Mesendoderm (in vitro differentiated cells): ENCODE measurements around the gene PPP1R10.

ENCODE experiments used
- DNase-seq: peaks from one replicate; pipeline ENCODE4 v3.0.0; 2013
- H2AK5ac ChIP-seq: 2 replicates; pipeline ENCODE4 v1.6.1; 2013; ENCODE audit warnings: low read length, inconsistent platforms
- H2BK120ac ChIP-seq: 2 replicates; pipeline ENCODE4 v1.6.1; 2013; ENCODE audit warnings: low read depth, mild to moderate bottlenecking, low read length, moderate library complexity, mixed read lengths
- H2BK15ac ChIP-seq: replicated peaks from 2 replicates; pipeline ENCODE4 v1.6.1; 2013; ENCODE audit warnings: low read depth, mild to moderate bottlenecking, moderate library complexity
- H2BK5ac ChIP-seq: 2 replicates; pipeline ENCODE4 v1.6.1; 2013; ENCODE audit warnings: low read length, inconsistent platforms
- H3K18ac ChIP-seq: 2 replicates; pipeline ENCODE4 v1.6.1; 2013; ENCODE audit warnings: mild to moderate bottlenecking, low read length, mixed read lengths
- H3K23ac ChIP-seq: one replicate; pipeline ENCODE4 v1.6.1; 2013; ENCODE audit warnings: low read length
- H3K27ac ChIP-seq: 2 replicates; pipeline ENCODE4 v1.5.1; 2013; ENCODE audit warnings: low read depth, mild to moderate bottlenecking, inconsistent platforms, low read length, moderate library complexity
- H3K27me3 ChIP-seq: 2 replicates; pipeline ENCODE4 v1.6.1; 2013; ENCODE audit warnings: low read length, control low read depth, mild to moderate bottlenecking, inconsistent platforms; ENCODE audit not compliant: insufficient read depth, poor library complexity
- H3K36me3 ChIP-seq: 2 replicates; pipeline ENCODE4 v1.6.1; 2013; ENCODE audit warnings: low read length, inconsistent platforms; ENCODE audit not compliant: control insufficient read depth, insufficient read depth
- H3K4ac ChIP-seq: one replicate; pipeline ENCODE4 v1.6.1; 2013; ENCODE audit warnings: low read depth, mild to moderate bottlenecking, low read length, moderate library complexity
- H3K4me1 ChIP-seq: 2 replicates; pipeline ENCODE4 v1.6.1; 2013; ENCODE audit warnings: low read depth, low read length, inconsistent platforms; ENCODE audit not compliant: control insufficient read depth
- H3K4me2 ChIP-seq: 2 replicates; pipeline ENCODE4 v1.6.1; 2013; ENCODE audit warnings: low read length
- H3K4me3 ChIP-seq: 2 replicates; pipeline ENCODE4 v1.5.1; 2013; ENCODE audit warnings: mild to moderate bottlenecking, low read length
- H3K56ac ChIP-seq: one replicate; pipeline ENCODE4 v1.6.1; 2013; ENCODE audit warnings: low read length
- H3K79me1 ChIP-seq: 2 replicates; pipeline ENCODE4 v1.6.1; 2013; ENCODE audit warnings: low read length, inconsistent platforms
- H3K79me2 ChIP-seq: 2 replicates; pipeline ENCODE4 v1.6.1; 2013; ENCODE audit warnings: mild to moderate bottlenecking, low read length; ENCODE audit not compliant: control insufficient read depth, insufficient read depth
- H3K9ac ChIP-seq: 2 replicates; pipeline ENCODE4 v1.6.1; 2013; ENCODE audit warnings: low read length, inconsistent platforms
- H4K5ac ChIP-seq: one replicate; pipeline ENCODE4 v1.6.1; 2013; ENCODE audit warnings: low read length
- H4K8ac ChIP-seq: one replicate; pipeline ENCODE4 v1.6.1; 2013; ENCODE audit warnings: low read depth, mild to moderate bottlenecking, control low read depth, low read length, moderate library complexity
- WGBS: extraction: QIAGEN DNeasy Blood & Tissue Kit; methylation state at CpG from one replicate; pipeline ENCODE4 v1.1.7; 2013; ENCODE audit warnings: low lambda C conversion rate, missing lambda C conversion rate; ENCODE audit not compliant: insufficient coverage; ENCODE audit errors: extremely low coverage; 5-methylcytosine and 5-hydroxymethylcytosine counted together

The PPP1R10 gene

GRCh38 chr6:30614044-30614842 is 2.8 kb downstream of the PPP1R10 start:
- peak overlapping the region; percentile 66 for H3K9ac ChIP-seq
- H3K56ac ChIP-seq, result peak overlapping the region; percentile 86
- no peak overlapping the region for H4K5ac ChIP-seq
- no peak for DNase-seq
- H2AK5ac ChIP-seq, result no peak overlapping the region
- H3K79me2 ChIP-seq, result peaks cover 16% of the 10 kb centered on the region
- no peak overlapping the region for H2BK5ac ChIP-seq
- H4K8ac ChIP-seq, result no peak overlapping the region
- no peak overlapping the region for H3K4ac ChIP-seq
- H3K36me3 ChIP-seq, result peaks cover 5% of the 10 kb centered on the region
- no peak overlapping the region for H3K23ac ChIP-seq
- no peak overlapping the region for H2BK15ac ChIP-seq
- H3K4me1 ChIP-seq, result peaks cover 6% of the 10 kb centered on the region
- no peak overlapping the region for H3K18ac ChIP-seq
- peak overlapping the region; percentile 51 for H3K4me2 ChIP-seq
- WGBS, result no CpG with 5 or more reads among the region's 8 CpGs
- H3K27me3 ChIP-seq, result no peaks in the 10 kb centered on the region
- H3K79me1 ChIP-seq, result peaks cover 8% of the 10 kb centered on the region
- no peak overlapping the region for H2BK120ac ChIP-seq
- peak overlapping the region; percentile 22 for H3K4me3 ChIP-seq
- no peak overlapping the region for H3K27ac ChIP-seq

GRCh38 chr6:30613251-30614043 is 3.6 kb downstream of the PPP1R10 start:
- Histone ChIP-seq H3K4me3 (no peak overlapping the region), H4K5ac (no peak overlapping the region), H3K36me3 (peaks cover 9% of the 10 kb centered on the region), H3K4me2 (peak overlapping the region; percentile 10), H3K4me1 (peaks cover 4% of the 10 kb centered on the region), H2BK120ac (no peak overlapping the region), H3K18ac (no peak overlapping the region), H3K27ac (no peak overlapping the region), H2BK5ac (no peak overlapping the region), H2AK5ac (no peak overlapping the region), H3K27me3 (no peaks in the 10 kb centered on the region), H3K4ac (no peak overlapping the region), H4K8ac (no peak overlapping the region), H2BK15ac (no peak overlapping the region), H3K56ac (no peak overlapping the region), H3K79me1 (peaks cover 7% of the 10 kb centered on the region), H3K79me2 (peaks cover 14% of the 10 kb centered on the region), H3K9ac (peak overlapping the region; percentile 19), H3K23ac (no peak overlapping the region)
- no peak for DNase-seq

GRCh38 chr6:30612687-30613248 is 4.3 kb downstream of the PPP1R10 start:
- no CpG with 5 or more reads among the region's 6 CpGs for WGBS
- Histone ChIP-seq H4K5ac (no peak overlapping the region), H2BK15ac (no peak overlapping the region), H3K36me3 (peaks cover 9% of the 10 kb centered on the region), H3K27me3 (no peaks in the 10 kb centered on the region), H3K56ac (no peak overlapping the region), H2BK5ac (no peak overlapping the region), H3K18ac (no peak overlapping the region), H3K23ac (no peak overlapping the region), H4K8ac (no peak overlapping the region), H3K4me1 (peaks cover 3% of the 10 kb centered on the region), H3K4me2 (no peak overlapping the region), H3K9ac (no peak overlapping the region), H2AK5ac (no peak overlapping the region), H3K79me1 (peaks cover 5% of the 10 kb centered on the region), H3K27ac (no peak overlapping the region), H3K4ac (no peak overlapping the region), H3K79me2 (peaks cover 12% of the 10 kb centered on the region), H3K4me3 (no peak overlapping the region), H2BK120ac (no peak overlapping the region)
- no peak for DNase-seq

GRCh38 chr6:30612213-30612612 is 4.8 kb downstream of the PPP1R10 start:
- H3K4me1 ChIP-seq, result peaks cover 3% of the 10 kb centered on the region
- no peak overlapping the region for H2AK5ac ChIP-seq
- no peak overlapping the region for H2BK5ac ChIP-seq
- no peak overlapping the region for H3K18ac ChIP-seq
- H3K79me1 ChIP-seq, result peaks cover 5% of the 10 kb centered on the region
- no peak overlapping the region for H2BK15ac ChIP-seq
- no peak overlapping the region for H3K4me2 ChIP-seq
- H3K79me2 ChIP-seq, result peaks cover 12% of the 10 kb centered on the region
- no peak for DNase-seq
- no CpG with 5 or more reads among the region's 1 CpG for WGBS
- no peak overlapping the region for H3K9ac ChIP-seq
- H3K27me3 ChIP-seq, result no peaks in the 10 kb centered on the region
- H3K23ac ChIP-seq, result no peak overlapping the region
- H3K4ac ChIP-seq, result no peak overlapping the region
- H3K4me3 ChIP-seq, result no peak overlapping the region
- H4K8ac ChIP-seq, result no peak overlapping the region
- no peak overlapping the region for H2BK120ac ChIP-seq
- H4K5ac ChIP-seq, result no peak overlapping the region
- no peak overlapping the region for H3K27ac ChIP-seq
- peaks cover 9% of the 10 kb centered on the region for H3K36me3 ChIP-seq
- no peak overlapping the region for H3K56ac ChIP-seq

GRCh38 chr6:30611856-30612194 is 5.2 kb downstream of the PPP1R10 start:
- Histone ChIP-seq H3K27ac (no peak overlapping the region), H3K56ac (no peak overlapping the region), H3K9ac (no peak overlapping the region), H2BK15ac (no peak overlapping the region), H3K79me1 (peaks cover 5% of the 10 kb centered on the region), H3K4me1 (peaks cover 3% of the 10 kb centered on the region), H3K79me2 (peaks cover 10% of the 10 kb centered on the region), H3K4me2 (no peak overlapping the region), H3K27me3 (no peaks in the 10 kb centered on the region), H3K4me3 (no peak overlapping the region), H2AK5ac (no peak overlapping the region), H4K5ac (no peak overlapping the region), H2BK120ac (no peak overlapping the region), H3K23ac (no peak overlapping the region), H3K4ac (no peak overlapping the region), H3K36me3 (peaks cover 9% of the 10 kb centered on the region), H2BK5ac (no peak overlapping the region), H4K8ac (no peak overlapping the region), H3K18ac (no peak overlapping the region)
- no CpG with 5 or more reads among the region's 2 CpGs for WGBS
- no peak for DNase-seq
